HG02759 (cell line): ENCODE measurements around the gene KIF11.
A peak's percentile ranks its signal among the peaks of the same experiment; 100 is the strongest.
"Not testable (repeated sequence)": the region's sequence is repeated elsewhere in the genome, so short reads cannot be mapped to it uniquely, and the experiment has no call there.

ENCODE experiments used
- ATAC-seq: cut with Tn5 transposase; IDR thresholded peaks from one replicate; pipeline ENCODE4 v1.9.1; 2021; ENCODE audit warnings: mild to moderate bottlenecking, moderate library complexity; ENCODE audit not compliant: unreplicated experiment

The KIF11 gene

GRCh38 chr10:92592761-92593618 is at the start of gene KIF11:
Gene KIF11 (plus strand): TSS chr10:92593130. CDS start chr10:92593376, 246 bp downstream.
- ATAC-seq, result peak; percentile 77

GRCh38 chr10:92544296-92544695 is 48.6 kb upstream of the KIF11 start:
- no peak for ATAC-seq

- ATAC-seq, result no peak
These were observed 47.4 kb upstream of the KIF11 start for GRCh38 chr10:92545556-92545955.

- ATAC-seq, result no peak
These were observed 45.3 kb upstream of the KIF11 start for GRCh38 chr10:92547676-92548075.

- ATAC-seq, result no peak
These were observed 42.0 kb upstream of the KIF11 start for GRCh38 chr10:92550924-92551323.

- ATAC-seq, result no peak
These were observed 40.6 kb upstream of the KIF11 start for GRCh38 chr10:92552310-92552709.

- ATAC-seq, result no peak
These were observed 39.0 kb upstream of the KIF11 start for GRCh38 chr10:92553959-92554358.

GRCh38 chr10:92559046-92559445 is 33.9 kb upstream of the KIF11 start:
- no peak for ATAC-seq

- ATAC-seq, result no peak
These were observed 30.5 kb upstream of the KIF11 start for GRCh38 chr10:92562424-92562823.

- ATAC-seq, result peak; percentile 79
These were observed 24.9 kb upstream of the KIF11 start for GRCh38 chr10:92567952-92568600.

GRCh38 chr10:92569071-92569470 is 23.9 kb upstream of the KIF11 start:
- no peak for ATAC-seq

- ATAC-seq, result not testable (repeated sequence)
These were observed 23.3 kb upstream of the KIF11 start for GRCh38 chr10:92569663-92570062.

- no peak for ATAC-seq
These were observed 21.3 kb upstream of the KIF11 start for GRCh38 chr10:92571649-92572048.

GRCh38 chr10:92572362-92573090 is 20.4 kb upstream of the KIF11 start:
- no peak for ATAC-seq

- no peak for ATAC-seq
These were observed 19.7 kb upstream of the KIF11 start for GRCh38 chr10:92573091-92573797.

- peak; percentile 72 for ATAC-seq
These were observed 19.0 kb upstream of the KIF11 start, which contains the start of gene IDE for GRCh38 chr10:92573798-92574547. Gene IDE (minus strand): TSS chr10:92574093. CDS start chr10:92574019, 74 bp downstream.

GRCh38 chr10:92574548-92575261 is 18.2 kb upstream of the KIF11 start:
- peak; percentile 19 for ATAC-seq

GRCh38 chr10:92575961-92576360 is 17.0 kb upstream of the KIF11 start:
- ATAC-seq, result no peak

- ATAC-seq, result not testable (repeated sequence)
These were observed 10.6 kb upstream of the KIF11 start for GRCh38 chr10:92582347-92582746.
